Midbrain (tissue), 1 donor: ENCODE measurements around the gene MMEL1.
A peak's percentile ranks its signal among the peaks of the same experiment; 100 is the strongest.
"Not testable (repeated sequence)": the region's sequence is repeated elsewhere in the genome, so short reads cannot be mapped to it uniquely, and the experiment has no call there.

ENCODE experiments used
- DNase-seq: peaks from one replicate; lab custom pipeline; 2025; lab: John Stamatoyannopoulos, UW

The MMEL1 gene

GRCh38 chr1:2628191-2628932 is 4.5 kb downstream of the MMEL1 start:
- no peak for DNase-seq

DNA sequence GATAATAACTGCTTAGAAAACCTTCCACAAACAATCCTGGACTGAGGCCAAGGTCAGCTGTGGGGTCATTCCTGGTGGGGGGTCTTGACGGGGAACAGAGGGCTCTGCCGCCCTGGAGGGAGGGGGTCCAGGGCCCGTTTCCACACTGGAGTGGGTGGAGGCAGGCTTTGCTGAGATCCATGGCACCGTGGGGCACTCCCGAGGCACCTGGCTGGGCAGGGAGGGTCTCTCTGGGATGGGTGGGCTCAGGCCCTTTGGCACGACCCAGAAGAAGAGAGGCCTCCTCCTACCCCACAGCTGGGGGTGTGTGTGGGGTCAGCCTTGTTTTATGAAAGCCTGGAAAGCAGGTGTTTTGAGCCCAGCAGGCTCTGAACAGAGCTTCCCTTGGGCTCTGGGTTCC is 5.1 kb downstream of the MMEL1 start:
- DNase-seq: no peak

DNA sequence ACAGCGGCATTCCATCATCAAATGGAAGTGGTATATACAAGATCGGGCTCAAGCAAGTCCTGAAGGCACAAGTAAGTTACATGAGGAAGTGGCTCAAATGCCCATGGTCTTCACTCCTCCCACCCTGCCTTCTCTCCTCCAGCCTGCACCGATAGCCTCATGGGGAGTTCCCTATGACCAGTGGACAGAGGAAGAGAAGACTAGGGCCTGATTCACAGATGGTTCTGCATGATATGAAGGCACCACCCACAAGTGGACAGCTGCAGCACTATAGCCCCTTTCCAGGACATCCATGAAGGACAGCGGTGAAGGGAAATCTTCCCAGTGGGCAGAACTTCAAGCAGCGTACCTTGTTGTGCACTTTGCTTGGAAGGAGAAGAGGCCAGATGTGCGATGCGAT is 7.1 kb downstream of the MMEL1 start:
- DNase-seq: not testable (repeated sequence)

- DNase-seq: no peak
These were observed 7.5 kb downstream of the MMEL1 start for GRCh38 chr1:2625311-2625710.

DNA sequence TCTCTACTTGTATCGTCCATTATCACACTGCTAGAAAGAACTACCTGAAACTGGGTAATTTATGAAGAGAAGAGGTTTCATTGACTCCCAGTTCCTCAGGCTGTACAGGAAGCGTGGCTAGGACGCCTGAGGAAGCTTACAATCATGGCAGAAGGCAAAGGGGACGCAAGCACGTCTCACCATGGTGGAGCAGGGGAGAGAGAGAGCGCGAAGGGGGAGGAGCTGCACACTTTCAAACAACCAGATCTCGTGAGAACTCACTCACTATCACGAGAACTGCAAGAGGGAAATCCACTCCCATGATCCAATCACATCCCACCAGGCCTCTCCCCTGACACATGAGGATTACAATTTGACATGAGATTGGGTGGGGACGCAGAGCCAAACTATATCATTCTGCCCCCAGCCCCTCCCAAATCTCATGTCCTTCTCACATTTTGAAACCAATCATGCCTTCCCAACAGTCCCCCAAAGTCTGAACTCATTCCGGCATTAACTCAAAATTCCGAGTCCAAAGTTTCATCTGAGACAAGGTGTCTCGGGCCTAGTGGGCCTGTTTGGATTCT is 8.0 kb downstream of the MMEL1 start:
- no peak for DNase-seq

DNA sequence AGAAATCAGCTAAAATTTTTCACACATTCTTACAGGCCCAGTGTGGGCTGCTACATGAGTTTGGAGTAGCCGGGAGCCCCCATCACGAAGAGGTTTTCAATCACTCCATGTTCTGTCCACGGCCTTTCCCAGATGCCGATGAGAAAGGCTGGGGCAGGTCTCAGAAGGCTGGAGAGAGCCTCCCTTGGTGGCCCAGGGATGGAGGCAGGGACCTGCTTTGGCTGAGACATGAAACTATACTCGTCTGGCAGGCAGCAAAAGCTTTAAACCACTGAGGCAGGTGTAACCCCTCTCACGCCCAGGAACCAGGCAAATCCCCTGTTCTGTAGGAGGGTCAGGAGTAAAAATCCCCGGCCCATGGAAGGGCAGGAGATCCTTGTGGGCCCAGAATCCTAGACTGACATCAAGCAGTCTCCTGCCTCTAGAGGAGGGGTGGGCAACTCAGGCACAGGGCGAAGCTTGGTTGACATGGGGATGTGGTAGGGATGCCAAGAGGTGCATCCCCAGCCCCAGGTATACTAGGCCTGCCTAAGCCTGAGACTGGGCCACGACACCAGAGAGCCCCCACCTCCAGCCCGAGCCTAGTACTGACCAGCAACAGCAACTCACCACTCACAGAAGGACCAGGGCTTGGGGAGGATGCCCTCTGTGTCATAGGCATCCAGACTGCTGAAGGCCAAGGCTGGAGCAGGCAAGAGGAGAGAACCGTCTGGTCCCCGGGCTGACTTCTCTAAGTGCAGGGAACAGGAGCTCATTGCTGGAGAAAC is 9.1 kb downstream of the MMEL1 start:
- no peak for DNase-seq

DNA sequence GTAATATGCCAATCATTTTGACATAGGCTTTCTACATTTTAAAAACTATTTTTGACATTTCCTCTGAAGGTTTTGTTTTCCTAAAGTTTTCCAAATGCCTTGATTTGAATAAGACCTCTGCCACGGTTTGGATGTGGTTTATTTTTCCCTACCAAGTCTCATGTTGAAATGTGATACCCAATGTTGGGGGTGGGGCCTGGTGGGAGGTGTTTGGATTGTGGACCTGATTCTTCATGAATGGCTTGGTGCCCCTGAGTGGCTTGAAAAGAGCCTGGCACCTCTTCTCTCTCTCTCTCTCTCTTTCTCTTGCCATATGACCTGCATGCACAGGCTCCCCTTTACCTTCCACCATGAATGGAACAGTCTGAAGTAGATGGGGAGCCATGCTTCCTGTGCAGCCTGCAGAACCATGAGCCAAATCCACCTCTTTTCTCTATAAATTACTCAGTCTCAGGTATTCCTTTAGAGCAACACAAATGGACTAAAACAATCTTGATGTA is 14.8 kb downstream of the MMEL1 start:
- no peak for DNase-seq

DNA sequence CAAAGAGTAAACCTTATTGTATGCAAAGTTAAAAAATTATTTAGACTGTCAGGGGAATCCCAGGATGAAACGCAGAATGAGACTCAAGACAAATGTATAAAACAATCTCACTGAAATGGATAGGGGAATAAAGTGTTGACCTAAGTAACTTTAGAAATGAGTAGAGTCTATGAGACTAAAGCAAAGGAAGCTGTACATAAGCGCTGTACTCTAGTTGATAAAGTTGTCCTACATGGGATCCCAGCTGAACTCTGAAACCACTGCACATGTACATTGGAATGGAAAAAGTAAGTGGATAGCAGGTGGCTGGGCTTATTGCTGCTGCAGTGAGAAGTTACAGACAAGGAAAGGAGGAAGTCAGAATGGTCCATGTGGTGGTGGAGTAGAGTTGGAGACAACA is 18.7 kb downstream of the MMEL1 start:
- DNase-seq: no peak

GRCh38 chr1:2612591-2613365 is 20.0 kb downstream of the MMEL1 start:
- no peak for DNase-seq

GRCh38 chr1:2611621-2612437 is 21.0 kb downstream of the MMEL1 start:
- DNase-seq: no peak

GRCh38 chr1:2611031-2611501 is 21.8 kb downstream of the MMEL1 start:
- peak; percentile 35 for DNase-seq

GRCh38 chr1:2610036-2610959 is 22.5 kb downstream of the MMEL1 start:
- peak; percentile 35 for DNase-seq

DNA sequence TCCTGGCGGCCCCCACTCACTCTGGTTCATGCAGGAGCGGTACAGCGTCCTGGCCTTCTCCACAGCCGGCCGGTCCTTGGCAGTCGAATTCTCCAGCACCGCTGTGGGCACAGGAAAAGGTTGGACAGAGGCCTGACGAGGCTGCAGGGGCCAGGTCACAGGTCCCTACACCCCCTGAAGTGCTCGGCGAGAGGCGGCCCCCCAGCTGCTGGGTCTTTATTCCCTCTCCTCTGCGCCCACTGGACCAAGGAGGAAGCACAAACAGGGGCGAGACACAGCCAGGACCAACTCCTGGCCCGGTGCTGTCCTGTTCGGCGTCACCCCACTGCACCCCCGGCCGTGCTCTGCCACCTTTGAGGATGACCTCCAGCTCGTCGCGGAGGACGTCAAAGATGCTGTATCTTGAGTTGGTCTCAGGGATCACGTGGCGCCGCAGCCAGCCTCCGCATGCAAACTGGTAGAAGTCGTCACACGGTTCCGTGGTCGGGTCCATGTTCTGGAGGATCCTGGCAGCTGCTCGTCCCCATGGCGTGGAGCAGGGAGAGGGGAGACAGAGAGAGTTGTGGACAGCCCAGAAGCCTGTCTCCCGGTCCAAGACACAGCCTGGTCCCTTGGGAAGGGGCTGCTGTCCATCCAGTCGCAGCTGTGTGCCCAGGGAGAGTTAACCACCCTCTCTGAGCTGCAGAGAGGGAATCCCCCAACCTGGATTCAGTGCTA is 23.3 kb downstream of the MMEL1 start:
- no peak for DNase-seq

DNA sequence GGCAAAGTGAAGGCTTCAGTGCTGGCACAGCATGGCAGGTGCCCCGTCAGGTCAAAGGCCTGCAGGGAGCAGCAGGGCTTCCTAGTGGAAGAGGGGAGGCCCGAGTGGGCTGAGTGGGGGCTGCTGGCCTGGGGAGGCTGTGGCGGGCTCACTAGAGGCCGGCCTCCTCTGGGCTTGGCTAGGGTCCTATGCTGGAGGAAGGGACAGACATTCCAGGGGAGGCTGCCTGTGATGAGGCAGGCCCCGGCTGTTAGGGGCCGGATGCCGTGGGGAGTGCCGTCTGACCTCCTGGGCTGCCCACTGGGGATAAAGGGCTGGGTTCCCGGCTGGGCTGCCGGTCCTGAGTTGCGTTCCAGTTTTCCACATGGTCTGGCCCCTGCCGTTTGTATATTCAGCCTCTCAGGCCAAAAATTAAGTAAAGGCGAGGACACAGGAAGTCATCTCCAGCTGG is 25.1 kb downstream of the MMEL1 start:
- DNase-seq: no peak

DNA sequence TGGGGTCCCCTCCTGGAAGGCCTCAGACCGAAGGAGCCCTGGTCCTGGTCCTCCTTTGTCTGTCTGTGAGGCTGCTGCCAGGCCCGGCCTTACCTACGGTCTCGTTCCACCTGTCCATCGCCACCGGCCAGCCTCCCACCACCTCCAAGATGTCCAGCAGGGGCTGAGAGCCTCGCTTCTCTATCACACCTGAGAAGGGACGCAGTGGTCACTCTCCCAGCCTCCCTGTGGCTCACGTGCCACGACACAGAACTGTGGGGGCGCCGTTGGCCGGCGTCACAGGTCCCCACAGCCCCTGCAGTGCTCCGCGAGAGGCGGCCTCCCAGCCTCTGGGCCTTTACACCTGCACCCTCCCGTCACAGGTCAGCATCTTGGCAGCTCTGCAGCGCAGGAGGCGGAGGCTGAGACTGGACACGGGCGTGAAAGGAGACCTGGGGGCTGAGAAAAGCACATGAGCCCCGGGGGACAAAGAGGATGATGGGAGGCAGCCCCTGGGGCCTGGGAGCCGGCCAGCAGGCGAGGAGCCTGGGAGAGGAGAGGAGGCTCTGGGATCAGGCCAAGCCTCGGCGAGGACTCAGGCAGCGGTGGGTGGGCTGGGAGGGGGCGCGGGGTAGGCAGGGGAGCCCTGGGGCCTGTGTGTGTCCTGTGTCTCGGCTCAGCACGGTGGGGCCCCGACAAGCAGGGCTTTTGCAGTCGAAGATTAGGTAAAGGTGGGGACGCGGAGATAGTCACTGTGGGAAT is 25.8 kb downstream of the MMEL1 start:
- DNase-seq: no peak

DNA sequence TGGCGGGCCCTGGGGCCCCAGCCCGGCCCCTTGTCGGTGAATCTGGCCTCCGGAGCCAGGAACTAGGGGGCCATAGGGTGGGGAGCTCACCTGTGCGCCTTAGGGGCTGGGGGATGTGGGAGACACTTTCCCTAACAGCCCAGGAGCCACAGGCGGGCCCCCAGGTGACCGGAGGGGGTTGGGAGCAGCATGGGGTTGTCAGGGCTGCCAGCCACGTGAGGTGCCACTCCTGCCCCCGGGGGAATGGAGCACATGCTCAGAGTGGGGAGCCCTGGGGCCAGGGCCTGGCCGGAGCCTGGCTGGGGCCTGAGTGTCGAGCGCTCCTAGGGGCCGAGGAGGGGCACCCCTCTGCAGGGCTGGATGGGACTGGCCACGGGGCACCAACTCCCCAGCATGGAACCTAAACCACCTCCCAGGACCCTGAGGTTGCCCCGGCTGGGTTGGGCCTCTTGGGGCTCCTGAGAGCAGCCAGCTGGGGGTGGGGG is 26.4 kb downstream of the MMEL1 start:
- no peak for DNase-seq

DNA sequence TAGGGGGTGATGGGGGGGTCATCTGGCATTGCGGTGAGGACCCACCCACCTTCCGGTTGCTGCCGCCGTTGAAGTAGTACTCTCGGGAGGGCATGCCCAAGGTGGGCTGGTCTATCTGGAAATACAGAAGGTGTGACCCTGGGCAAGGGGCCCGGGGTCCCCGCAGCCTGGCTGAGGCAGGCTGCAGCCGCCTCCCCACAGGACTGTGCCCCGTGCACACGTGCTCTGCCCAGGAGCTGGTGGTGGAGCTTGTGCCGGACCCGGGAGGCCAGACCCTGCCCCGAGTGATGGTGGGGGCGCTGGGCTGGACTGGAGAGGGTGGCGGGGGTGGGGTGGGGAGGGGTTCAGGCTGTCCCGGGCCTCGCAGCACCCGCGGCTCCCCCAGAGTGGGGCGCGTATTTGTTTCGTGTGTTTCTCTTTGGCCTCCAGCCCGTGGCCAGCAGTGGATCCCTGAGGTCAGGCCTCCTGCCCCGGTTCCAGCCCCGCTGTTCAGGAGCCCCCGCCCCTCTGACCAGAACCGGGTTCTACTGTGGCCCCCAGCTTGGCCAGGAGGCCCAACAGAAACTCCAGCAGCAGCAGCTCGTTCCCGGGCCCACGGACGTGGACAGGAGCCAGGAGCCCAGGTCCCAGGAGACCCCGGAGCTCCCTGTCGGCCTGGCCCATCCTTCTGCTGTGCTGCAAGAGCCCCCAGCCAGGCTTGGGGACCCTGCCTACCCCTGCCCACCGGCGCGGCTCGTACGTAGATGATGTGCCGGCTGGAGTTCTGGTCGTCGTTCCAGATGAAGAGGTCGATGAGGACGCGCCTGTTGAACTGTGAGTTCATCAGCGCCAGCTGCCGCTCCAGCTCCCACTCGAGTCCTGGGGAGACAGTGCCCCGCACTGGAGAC is 27.1 kb downstream of the MMEL1 start:
- DNase-seq: no peak
